Measurements from ENCODE around the gene APOA5.

- no peak for TF ChIP-seq CTCF (conservative IDR thresholded peaks at IDR 0.05; ENCODE audit: low read depth, low read length)
- no peak for TF ChIP-seq EZH2 (IDR thresholded peaks at IDR 0.05; ENCODE audit: low read length, unreplicated experiment)
Observed at GRCh38 chr11:116786326-116786725, 5.4 kb downstream of the APOA5 start.

Measured in PC-3 (cell line).